ENCODE data around the gene GRB10. TPM values are rescaled to one million over a fixed set of nuclear protein-coding genes. Genes with fewer than 3 reads are reported as not detected.

The GRB10 gene
- total RNA-seq, 4 donors from 2014 or later: 54.0 to 69.1 (median 61.6) TPM

GRCh38 chr7:50564171-50564570, 218.5 kb downstream of the GRB10 start:
- Histone ChIP-seq H3K4me1 (no peaks in the 10 kb centered on the region), H3K36me3 (no peaks in the 10 kb centered on the region), H3K4me3 (no peak overlapping the region), H3K27me3 (peaks cover 0 to 8% (median 0%) of the 10 kb centered on the region in 4 donors), H3K9me3 (no peaks in the 10 kb centered on the region), H3K27ac (replicated peaks in 1 of 4) (no peak overlapping the region)
- TF ChIP-seq CTCF (IDR thresholded peaks at IDR 0.05) (no peak), POLR2AphosphoS5 (IDR thresholded peaks at IDR 0.05) (no peak), POLR2A (IDR thresholded peaks at IDR 0.05; ENCODE audit: low read depth) (no peak), EP300 (IDR thresholded peaks at IDR 0.05) (no peak)
- no peak for DNase-seq (ENCODE audit: extremely low spot score)
- intact Hi-C loops (cut with DNase I): no loop called here
- WGBS: 86% methylated on average over 8 of the region's 8 CpGs

- peaks cover 0 to 11% (median 0%) of the 10 kb centered on the region in 4 donors for H3K27me3 ChIP-seq
- H3K9me3 ChIP-seq: no peaks in the 10 kb centered on the region
- H3K4me3 ChIP-seq: no peak overlapping the region
- DNase-seq (ENCODE audit: extremely low spot score): no peak
- TF ChIP-seq POLR2A (IDR thresholded peaks at IDR 0.05; ENCODE audit: low read depth) (no peak), POLR2AphosphoS5 (IDR thresholded peaks at IDR 0.05) (no peak), EP300 (IDR thresholded peaks at IDR 0.05) (no peak), CTCF (IDR thresholded peaks at IDR 0.05) (no peak)
- WGBS: 50% methylated on average over 1 of the region's 5 CpGs
- no peaks in the 10 kb centered on the region for H3K36me3 ChIP-seq
- H3K4me1 ChIP-seq: peaks cover 0 to 5% (median 0%) of the 10 kb centered on the region in 4 donors
- intact Hi-C loops (cut with DNase I): no loop called here
- H3K27ac ChIP-seq (replicated peaks in 1 of 4): no peak overlapping the region
Observed at GRCh38 chr7:50562136-50562535, 220.6 kb downstream of the GRB10 start.

GRCh38 chr7:50560865-50561351, 221.8 kb downstream of the GRB10 start:
- H3K4me3 ChIP-seq: no peak overlapping the region
- peaks cover 0 to 11% (median 0%) of the 10 kb centered on the region in 4 donors for H3K27me3 ChIP-seq
- no peak overlapping the region for H3K27ac ChIP-seq (replicated peaks in 1 of 4)
- H3K36me3 ChIP-seq: no peaks in the 10 kb centered on the region
- DNase-seq (ENCODE audit: extremely low spot score): no peak
- no peaks in the 10 kb centered on the region for H3K9me3 ChIP-seq
- TF ChIP-seq CTCF (IDR thresholded peaks at IDR 0.05): no peak
- TF ChIP-seq POLR2AphosphoS5 (IDR thresholded peaks at IDR 0.05): no peak
- no peak for TF ChIP-seq POLR2A (IDR thresholded peaks at IDR 0.05; ENCODE audit: low read depth)
- TF ChIP-seq EP300 (IDR thresholded peaks at IDR 0.05): no peak
- H3K4me1 ChIP-seq: peaks cover 0 to 10% (median 4%) of the 10 kb centered on the region in 4 donors
- intact Hi-C loops (cut with DNase I): no loop called here
- WGBS: 50% methylated on average over 8 of the region's 9 CpGs

- Histone ChIP-seq H3K4me3 (no peak overlapping the region), H3K9me3 (no peaks in the 10 kb centered on the region), H3K27ac (replicated peaks in 1 of 4) (no peak overlapping the region), H3K4me1 (peaks cover 0 to 11% (median 5%) of the 10 kb centered on the region in 4 donors), H3K36me3 (no peaks in the 10 kb centered on the region), H3K27me3 (peaks cover 0 to 16% (median 0%) of the 10 kb centered on the region in 4 donors)
- TF ChIP-seq POLR2A (IDR thresholded peaks at IDR 0.05; ENCODE audit: low read depth) (no peak), POLR2AphosphoS5 (IDR thresholded peaks at IDR 0.05) (no peak), CTCF (IDR thresholded peaks at IDR 0.05) (no peak), EP300 (IDR thresholded peaks at IDR 0.05) (no peak)
- intact Hi-C loops (cut with DNase I): no loop called here
- 93% methylated on average over 7 of the region's 7 CpGs for WGBS
- DNase-seq (ENCODE audit: extremely low spot score): no peak
Observed at GRCh38 chr7:50559881-50560280, 222.8 kb downstream of the GRB10 start.
